ENCODE results near the gene SLFN12L.
"Not testable (repeated sequence)": the region's sequence is repeated elsewhere in the genome, so short reads cannot be mapped to it uniquely, and the experiment has no call there.

The SLFN12L gene

DNA sequence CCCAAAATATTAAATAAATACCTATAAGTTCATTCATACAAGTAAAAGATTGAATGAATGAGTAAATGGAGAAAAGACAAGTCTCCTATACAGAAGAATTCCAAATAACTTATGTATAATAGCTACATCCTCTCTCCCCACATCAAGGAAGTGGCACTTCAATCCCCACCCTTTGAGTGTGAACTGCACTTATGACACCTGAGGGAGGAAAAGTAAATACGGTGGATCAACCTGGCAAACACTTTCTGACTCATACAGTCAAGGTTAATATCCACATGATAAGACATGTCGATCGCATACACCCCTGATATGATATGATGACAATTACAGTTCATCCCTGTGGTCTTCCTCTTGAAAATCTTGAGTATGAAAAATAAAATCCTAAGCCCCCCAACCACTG is 18.0 kb downstream of the SLFN12L start:
- no peak overlapping the region for H3K4me3 ChIP-seq (ENCODE audit: low read depth, low read length)
- no peak for TF ChIP-seq CTCF (IDR thresholded peaks at IDR 0.05; ENCODE audit: control insufficient read depth, extremely low read depth, insufficient read depth)
- no peak for DNase-seq (ENCODE audit: low read depth)

DNA sequence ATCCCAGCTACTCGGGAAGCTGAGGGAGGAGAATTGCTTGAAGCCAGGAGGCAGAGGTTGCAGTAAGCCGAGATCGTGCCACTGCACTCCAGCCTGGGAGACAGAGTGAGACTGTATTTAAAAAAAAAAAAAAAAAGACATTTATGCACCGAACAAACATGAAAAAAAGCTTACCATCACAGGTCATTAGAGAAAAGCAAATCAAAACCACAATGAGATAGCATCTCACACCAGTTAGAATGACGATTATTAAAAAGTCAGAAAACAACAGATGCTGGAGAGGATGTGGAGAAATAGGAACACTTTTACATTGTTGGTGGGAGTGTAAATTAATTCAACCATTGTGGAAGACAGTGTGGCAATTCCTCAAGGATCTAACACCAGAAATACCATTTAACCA is 19.0 kb downstream of the SLFN12L start:
- DNase-seq (ENCODE audit: low read depth); H3K4me3 ChIP-seq (ENCODE audit: low read depth, low read length): not testable (repeated sequence)

GRCh38 chr17:35515027-35515426 is 22.5 kb downstream of the SLFN12L start:
- H3K4me3 ChIP-seq (ENCODE audit: low read depth, low read length) = no peak overlapping the region
- DNase-seq (ENCODE audit: low read depth) = no peak
- no peak for TF ChIP-seq CTCF (IDR thresholded peaks at IDR 0.05; ENCODE audit: control insufficient read depth, extremely low read depth, insufficient read depth)

DNA sequence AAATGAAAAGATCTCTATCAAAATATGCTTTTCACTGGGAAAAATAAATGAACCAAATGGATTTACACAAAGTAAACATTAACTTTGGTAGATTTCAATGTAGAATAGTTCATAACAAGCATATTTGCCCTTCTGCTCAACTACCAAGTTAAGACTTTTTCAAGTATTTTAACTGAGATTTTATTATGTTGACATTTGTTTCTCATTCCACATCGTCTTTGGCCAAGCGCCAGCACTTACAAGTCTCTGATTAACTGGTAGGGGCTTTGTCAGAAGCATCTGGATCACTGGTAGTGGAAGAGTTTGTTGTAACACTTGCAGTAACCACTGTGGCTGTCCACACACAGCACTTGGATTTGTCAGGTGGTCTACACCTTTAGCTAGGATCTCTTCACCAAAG is 22.9 kb downstream of the SLFN12L start:
- peak; percentile 14 for DNase-seq (ENCODE audit: low read depth)
- no peak for TF ChIP-seq CTCF (IDR thresholded peaks at IDR 0.05; ENCODE audit: control insufficient read depth, extremely low read depth, insufficient read depth)
- H3K4me3 ChIP-seq (ENCODE audit: low read depth, low read length) = no peak overlapping the region

DNA sequence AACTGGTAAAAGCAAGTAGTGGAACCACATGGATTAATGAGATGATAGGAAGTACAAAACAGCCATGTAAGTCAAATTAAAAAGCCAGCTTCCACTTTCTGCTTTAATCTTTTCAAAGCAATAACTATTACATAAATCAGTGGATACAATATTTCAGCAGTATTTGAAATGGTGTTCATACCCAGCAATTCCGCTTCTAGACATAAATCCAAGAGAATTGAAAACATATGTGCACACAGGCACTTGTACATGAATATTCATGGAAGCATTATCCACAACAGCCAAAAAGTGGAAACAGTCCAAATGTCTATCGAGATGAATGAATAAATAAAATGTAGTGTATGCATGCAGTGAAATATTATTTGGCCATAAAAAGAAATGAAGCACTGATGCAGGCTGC is 27.4 kb downstream of the SLFN12L start:
- no peak for TF ChIP-seq CTCF (IDR thresholded peaks at IDR 0.05; ENCODE audit: control insufficient read depth, extremely low read depth, insufficient read depth)
- DNase-seq (ENCODE audit: low read depth) = no peak
- H3K4me3 ChIP-seq (ENCODE audit: low read depth, low read length) = no peak overlapping the region

DNA sequence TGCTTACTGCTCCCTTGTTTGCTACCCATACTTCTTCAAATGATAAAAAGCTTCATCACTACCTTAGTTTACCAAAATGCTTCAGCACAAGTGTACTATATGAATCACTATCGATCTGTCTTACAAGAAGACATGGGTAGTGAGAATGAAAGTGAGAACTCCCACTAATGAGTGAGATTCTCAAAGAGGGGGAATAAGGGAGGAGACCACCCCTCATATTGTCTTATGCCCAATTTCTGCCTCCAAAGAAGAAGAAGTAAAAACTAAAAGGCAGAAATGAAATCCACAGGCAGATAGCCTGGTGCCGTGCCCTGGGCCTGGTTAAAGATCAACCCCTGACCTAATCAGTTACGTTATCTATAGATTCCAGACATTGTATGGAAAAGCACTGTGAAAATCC is 29.8 kb downstream of the SLFN12L start:
- H3K4me3 ChIP-seq (ENCODE audit: low read depth, low read length); DNase-seq (ENCODE audit: low read depth): not testable (repeated sequence)

GRCh38 chr17:35499548-35499947 is 37.9 kb downstream of the SLFN12L start:
- TF ChIP-seq CTCF (IDR thresholded peaks at IDR 0.05; ENCODE audit: control insufficient read depth, extremely low read depth, insufficient read depth) = no peak
- no peak overlapping the region for H3K4me3 ChIP-seq (ENCODE audit: low read depth, low read length)
- no peak for DNase-seq (ENCODE audit: low read depth)

GRCh38 chr17:35498448-35499178 is 38.9 kb downstream of the SLFN12L start:
- no peak overlapping the region for H3K4me3 ChIP-seq (ENCODE audit: low read depth, low read length)
- no peak for DNase-seq (ENCODE audit: low read depth)
- TF ChIP-seq CTCF (IDR thresholded peaks at IDR 0.05; ENCODE audit: control insufficient read depth, extremely low read depth, insufficient read depth) = no peak

Measured in LNCaP clone FGC (cell line).